T47D (cell line): ENCODE data around the gene TPTE2.
A peak's percentile ranks its signal among the peaks of the same experiment; 100 is the strongest.
"Not testable (repeated sequence)": the region's sequence is repeated elsewhere in the genome, so short reads cannot be mapped to it uniquely, and the experiment has no call there.

ENCODE experiments used
- DNase-seq, 2 experiments: peaks; one replicate each; pipeline versions ENCODE4 v3.0.0 to v3.0.0-alpha.2; 2011 to 2012; ENCODE audit warnings: low read depth in 1 of 2, low spot score in 1 of 2
- JUND ChIP-seq: IDR thresholded peaks from 2 replicates; pipeline ENCODE4 v1.6.1; 2012; ENCODE audit warnings: low read depth
- in situ Hi-C: cut with HindIII; loops from 2 replicates; pipeline ENCODE4 v1.10.0; 2016; ENCODE audit warnings: low sequenced_read_pairs, low pct_unique_long_range_greater_than_20kb

Gene TPTE2

DNA sequence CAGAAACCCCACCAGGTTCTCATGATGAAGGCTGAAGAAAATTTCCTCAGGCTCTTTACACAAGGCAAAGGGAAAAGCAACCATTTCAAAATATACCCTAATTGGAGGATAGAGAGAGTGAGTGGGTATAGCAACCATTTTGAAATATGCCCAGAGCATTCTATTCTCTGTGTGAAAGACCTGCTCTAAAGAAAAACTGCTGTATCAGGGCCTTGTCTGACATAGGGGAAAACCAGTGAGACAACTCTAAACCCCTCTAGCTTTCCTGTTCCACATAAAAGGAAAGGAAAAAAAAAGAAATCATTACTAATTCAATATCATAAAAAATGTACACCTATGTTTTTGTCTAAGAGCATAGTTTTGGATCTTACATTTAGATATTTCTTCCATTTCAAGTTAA, 42.3 kb downstream of the TPTE2 start:
- no peak for TF ChIP-seq JUND
- no peak for DNase-seq
- in situ Hi-C loops = no loop called here

DNA sequence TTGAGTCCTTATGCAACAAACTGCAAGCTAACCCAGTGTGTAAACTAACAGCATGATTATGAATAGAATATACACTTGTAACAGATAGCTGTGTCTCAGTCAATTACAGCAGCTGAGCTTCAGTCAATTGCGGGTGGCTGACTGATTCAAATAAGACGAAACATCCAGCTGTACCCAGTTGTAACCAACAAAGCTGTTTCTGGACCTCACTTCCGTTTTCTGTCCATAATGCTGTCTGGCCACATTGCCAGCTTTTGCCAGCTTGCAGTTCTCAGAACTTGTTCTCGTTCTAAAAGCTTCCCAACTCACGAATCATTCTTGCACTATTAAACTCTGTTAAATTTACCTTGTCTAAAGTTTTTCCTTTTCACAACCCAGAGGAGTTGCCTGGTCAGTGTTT, 53.7 kb downstream of the TPTE2 start:
- in situ Hi-C loops, DNase-seq: not testable (repeated sequence)

DNA sequence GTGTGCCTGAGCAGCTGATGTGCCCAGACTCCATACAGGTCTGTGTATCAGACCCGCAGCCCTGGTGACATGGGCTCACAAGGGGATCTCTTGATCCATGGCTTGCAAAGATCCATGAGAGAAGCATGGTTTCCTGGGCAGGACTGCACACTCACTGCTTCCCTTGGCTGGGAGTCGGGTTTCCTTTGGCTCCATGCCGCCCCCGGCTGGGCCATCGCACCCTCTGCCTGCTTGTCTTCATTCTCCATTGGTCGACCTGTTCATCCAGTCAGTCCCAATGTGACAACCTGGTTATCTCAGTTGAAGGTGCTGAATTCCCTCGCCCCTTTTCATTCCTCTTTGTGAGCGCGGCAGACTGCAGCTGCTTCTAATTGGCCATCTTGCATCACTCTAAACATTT, 101.2 kb downstream of the TPTE2 start:
- DNase-seq = peak in 1 of 2 experiments; percentile 16
- in situ Hi-C loops = not testable (repeated sequence)

DNA sequence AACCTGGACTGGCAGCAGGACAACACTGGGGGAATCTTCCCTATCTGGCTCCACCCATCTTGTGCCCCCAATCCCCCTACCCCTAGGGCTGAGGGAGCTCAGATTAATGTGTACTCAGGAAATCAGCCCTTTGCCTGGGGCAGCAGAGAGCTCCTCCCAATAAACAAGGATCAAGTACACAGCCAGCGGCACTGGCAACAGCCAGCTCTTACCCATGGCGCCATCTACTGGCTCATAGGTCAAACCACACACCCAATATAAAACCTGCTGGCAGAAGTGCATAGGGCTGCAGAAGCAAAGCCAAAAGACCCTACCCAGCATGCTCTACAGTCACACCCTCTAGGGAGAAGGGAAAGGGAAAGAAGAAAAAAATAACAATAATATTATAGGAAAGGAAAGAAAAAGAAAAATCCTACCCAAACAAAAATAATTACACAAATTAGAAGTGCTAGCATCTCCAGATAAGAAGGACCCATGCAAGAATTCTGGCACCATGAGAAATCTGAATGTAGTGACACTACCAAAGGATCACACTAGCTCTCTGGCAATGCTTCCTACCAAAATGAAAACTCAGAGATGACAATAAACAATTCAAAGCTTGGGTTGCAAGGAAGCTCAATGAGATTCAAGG, 122.2 kb downstream of the TPTE2 start:
- in situ Hi-C loops = not testable (repeated sequence)
- DNase-seq = peak in 1 of 2 experiments; percentile 64

DNA sequence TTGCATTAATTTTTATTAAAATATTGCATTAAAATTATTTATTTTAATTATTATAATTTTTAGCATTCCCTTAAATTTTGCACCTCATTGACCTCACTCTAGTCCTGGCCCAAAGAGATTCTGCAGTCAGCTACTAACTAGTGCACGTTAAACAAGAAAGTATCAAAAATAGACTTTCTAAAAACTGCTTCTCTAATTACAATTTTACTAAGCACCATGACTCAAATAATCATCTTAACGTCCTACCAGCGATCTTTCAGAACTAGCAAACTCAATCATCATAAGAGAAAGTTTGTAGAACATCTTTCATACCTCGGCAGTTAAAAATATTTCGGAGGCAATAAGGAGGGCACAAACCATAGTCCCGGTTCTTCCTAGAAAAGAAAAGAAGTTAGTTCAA, 123.6 kb downstream of the TPTE2 start:
- in situ Hi-C loops = not testable (repeated sequence)

DNA sequence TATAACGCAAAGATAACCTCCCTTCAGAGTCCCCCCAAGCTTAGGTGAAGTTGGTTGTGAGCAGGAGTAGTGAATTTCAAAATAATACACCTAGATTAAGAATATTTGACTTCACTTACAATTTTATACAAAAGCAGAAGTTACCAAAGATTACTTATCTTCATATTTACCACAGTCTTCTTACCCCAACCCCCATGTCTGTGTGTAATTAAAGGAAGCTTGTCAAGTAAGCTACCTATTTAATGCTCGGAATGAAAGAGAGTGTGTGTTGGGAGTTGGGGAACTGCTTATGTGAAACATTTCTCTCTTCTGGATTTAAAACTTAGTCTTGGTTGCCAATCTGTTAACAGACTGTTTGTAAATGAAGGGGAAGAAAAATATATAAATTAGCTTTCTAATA, 139.1 kb downstream of the TPTE2 start:
- in situ Hi-C loops, DNase-seq: not testable (repeated sequence)

More for the DNA sequence above, 123.6 kb downstream of the TPTE2 start:
- DNase-seq = not testable (repeated sequence)

DNA sequence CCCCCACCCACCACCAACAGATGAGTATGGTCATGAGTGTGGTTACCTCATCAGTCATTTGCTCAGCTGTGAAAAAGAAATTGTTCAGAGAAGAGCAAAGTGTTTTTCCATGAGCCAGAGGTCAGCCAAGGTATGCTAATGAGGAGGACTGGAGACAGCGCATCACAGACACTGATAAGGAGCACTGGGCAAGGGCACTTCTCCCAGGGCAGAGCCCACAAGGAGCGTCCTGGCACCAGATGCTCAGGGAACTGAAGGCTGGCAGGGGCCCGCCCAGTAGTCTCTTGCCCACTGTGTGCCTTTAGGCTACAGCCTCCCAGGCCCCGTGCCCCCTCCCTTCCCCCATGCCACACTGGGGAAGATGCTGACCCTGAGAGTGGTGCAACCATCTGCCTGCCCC, 148.8 kb downstream of the TPTE2 start:
- in situ Hi-C loops, DNase-seq: not testable (repeated sequence)

DNA sequence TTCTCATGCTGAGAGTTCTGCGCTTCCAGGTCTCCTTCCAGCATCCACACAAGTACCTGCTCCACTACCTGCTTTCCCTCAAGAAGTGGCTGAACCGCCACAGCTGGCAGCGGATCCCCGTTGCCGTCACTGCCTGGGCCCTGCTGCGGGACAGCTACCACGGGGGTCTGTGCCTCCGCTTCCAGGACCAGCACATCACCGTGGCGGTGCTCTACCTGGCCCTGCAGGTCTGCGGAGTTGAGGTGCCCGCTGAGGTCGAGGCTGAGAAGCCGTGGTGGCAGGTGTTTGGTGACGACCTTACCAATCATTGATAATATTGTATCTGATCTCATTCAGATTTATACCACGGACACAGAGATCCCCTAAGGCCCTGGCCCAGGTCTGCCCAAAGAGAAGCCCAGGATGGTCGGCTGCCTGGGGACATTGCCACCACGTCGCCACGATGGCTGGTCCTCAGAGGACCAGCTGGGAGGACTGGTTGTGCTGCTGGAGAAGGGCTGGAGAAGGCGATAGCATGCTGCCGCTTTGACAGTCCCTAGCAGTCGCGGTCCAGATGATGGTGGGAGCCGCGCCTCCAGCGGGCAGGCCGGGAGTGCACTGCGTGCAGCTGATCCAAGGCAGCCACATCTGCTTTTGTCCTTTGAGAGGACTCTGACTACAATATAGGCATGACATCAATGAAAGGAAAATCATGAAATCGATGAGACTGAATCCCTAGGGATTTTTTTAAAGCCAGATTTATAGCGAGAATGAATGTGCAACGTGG, 178.4 kb downstream of the TPTE2 start:
- in situ Hi-C loops, DNase-seq: not testable (repeated sequence)

DNA sequence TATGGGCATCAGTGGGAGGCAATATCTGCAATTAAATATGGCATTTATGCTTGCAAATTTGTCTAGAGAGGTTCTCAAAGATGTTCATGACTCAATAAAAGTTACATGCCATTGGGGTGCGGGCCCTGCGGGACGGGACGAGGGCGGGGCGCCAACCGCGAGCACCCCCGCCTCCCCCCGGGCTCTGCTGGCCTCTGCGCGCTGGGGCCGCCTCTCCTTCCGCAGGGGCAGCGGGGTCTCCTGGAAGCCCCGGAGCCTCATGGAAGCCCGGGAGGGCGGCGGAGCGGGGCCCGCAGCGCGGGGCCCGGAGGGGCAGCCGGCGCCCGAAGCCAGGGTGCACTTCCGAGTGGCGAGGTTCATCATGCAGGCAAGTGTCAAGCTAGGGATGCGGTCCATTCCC, 179.2 kb downstream of the TPTE2 start:
- no peak for TF ChIP-seq JUND
- in situ Hi-C loops = no loop called here
- no peak for DNase-seq
